GM12872 (cell line): ENCODE measurements around the gene SPAG16.

Source experiments
- CTCF ChIP-seq: IDR thresholded peaks from 3 replicates; pipeline ENCODE4 v1.5.1; 2011; ENCODE audit warnings: low read depth, mild to moderate bottlenecking, low read length, moderate library complexity; ENCODE audit not compliant: insufficient read depth

SPAG16 gene

GRCh38 chr2:214376618-214377285 is 1092.5 kb downstream of the SPAG16 start:
- TF ChIP-seq CTCF = no peak

- no peak for TF ChIP-seq CTCF
Measured at GRCh38 chr2:214377286-214377624, 1093.0 kb downstream of the SPAG16 start.

GRCh38 chr2:214378455-214379103 is 1094.3 kb downstream of the SPAG16 start:
- TF ChIP-seq CTCF = no peak

GRCh38 chr2:214379227-214379626 is 1095.0 kb downstream of the SPAG16 start:
- no peak for TF ChIP-seq CTCF

GRCh38 chr2:214380681-214381080 is 1096.4 kb downstream of the SPAG16 start:
- TF ChIP-seq CTCF = no peak

GRCh38 chr2:214382229-214382628 is 1098.0 kb downstream of the SPAG16 start:
- TF ChIP-seq CTCF = no peak

- no peak for TF ChIP-seq CTCF
Measured at GRCh38 chr2:214386720-214387119, 1102.5 kb downstream of the SPAG16 start.
